HEK293 (cell line): ENCODE measurements around the gene CDK14.

Source experiments
- CTCF ChIA-PET: fragments of 350-600 bp; formaldehyde crosslinking; extraction: SDS; loops from one replicate; lab custom pipeline; 2021; ENCODE audit warnings: antibody characterized with exemption; lab: Yijun Ruan, JAX
- POLR2A ChIA-PET: fragments of 300-600 bp; formaldehyde crosslinking; extraction: SDS; loops from one replicate; lab custom pipeline; 2020; ENCODE audit warnings: antibody characterized with exemption, inconsistent platforms; lab: Yijun Ruan, JAX
- H3K27ac ChIP-seq: fragments of 200-500 bp; sonication (Bioruptor generic); 2 replicates; pipeline ENCODE4 v1.5.1; 2014; ENCODE audit warnings: low read depth, low read length, control low read depth, inconsistent platforms; ENCODE audit errors: extremely low read depth
- H3K36me3 ChIP-seq, 2 experiments: fragments of 200-500 bp in 1 of 2; sonication (Bioruptor generic) in 1 of 2; 1 replicate in 1 of 2; 2 replicates in 1 of 2; pipeline ENCODE4 v1.5.1; 2014 to 2017; ENCODE audit warnings: inconsistent platforms in 2 of 2, low read length in 2 of 2; ENCODE audit not compliant: control insufficient read depth in 2 of 2, insufficient read depth in 1 of 2
- H3K4me1 ChIP-seq: fragments of 200-500 bp; sonication (Bioruptor generic); 2 replicates; pipeline ENCODE4 v1.5.1; 2014; ENCODE audit warnings: mild to moderate bottlenecking, low read length, inconsistent platforms; ENCODE audit not compliant: control insufficient read depth, insufficient read depth
- H3K4me3 ChIP-seq: 2 replicates; pipeline ENCODE4 v1.5.1; 2011; ENCODE audit warnings: low read depth, mild to moderate bottlenecking, control low read depth, low read length, moderate library complexity
- H3K9me3 ChIP-seq: fragments of 200-500 bp; sonication (Bioruptor generic); 2 replicates; pipeline ENCODE4 v1.5.1; 2014; ENCODE audit warnings: low read depth, low read length, inconsistent platforms; ENCODE audit not compliant: control insufficient read depth, insufficient read depth
- SCRT2 ChIP-seq: fragments of 450-650 bp; formaldehyde crosslinking; IDR thresholded peaks from 2 replicates; pipeline ENCODE4 v1.5.1; 2016; ENCODE audit warnings: missing biosample characterization, missing genetic modification characterization
- ZBTB1 ChIP-seq: fragments of 450-650 bp; formaldehyde crosslinking; IDR thresholded peaks from 2 replicates; pipeline ENCODE4 v1.5.1; 2016; ENCODE audit warnings: missing biosample characterization, missing genetic modification characterization
- ZNF10 ChIP-seq: fragments of 450-650 bp; formaldehyde crosslinking; IDR thresholded peaks from 2 replicates; pipeline ENCODE4 v1.5.1; 2017; ENCODE audit warnings: missing biosample characterization, missing genetic modification characterization
- ZNF155 ChIP-seq: fragments of 450-650 bp; formaldehyde crosslinking; IDR thresholded peaks from 2 replicates; pipeline ENCODE4 v1.5.1; 2016; ENCODE audit warnings: missing biosample characterization, missing genetic modification characterization
- ZNF23 ChIP-seq: fragments of 450-650 bp; formaldehyde crosslinking; IDR thresholded peaks from 2 replicates; pipeline ENCODE4 v1.5.1; 2016; ENCODE audit warnings: missing biosample characterization, missing genetic modification characterization, borderline replicate concordance
- ZNF350 ChIP-seq: fragments of 450-650 bp; formaldehyde crosslinking; IDR thresholded peaks from 2 replicates; pipeline ENCODE4 v1.5.0; 2017; ENCODE audit warnings: missing biosample characterization, mild to moderate bottlenecking, missing genetic modification characterization
- ZNF501 ChIP-seq: fragments of 450-650 bp; formaldehyde crosslinking; IDR thresholded peaks from 2 replicates; pipeline ENCODE4 v1.5.1; 2016; ENCODE audit warnings: missing biosample characterization, missing genetic modification characterization
- ZNF548 ChIP-seq: fragments of 450-650 bp; formaldehyde crosslinking; IDR thresholded peaks from 2 replicates; pipeline ENCODE4 v1.5.1; 2016; ENCODE audit warnings: missing biosample characterization, missing genetic modification characterization
- ZNF626 ChIP-seq: fragments of 450-650 bp; sonication (Bioruptor Pico); formaldehyde crosslinking; IDR thresholded peaks from 2 replicates; pipeline ENCODE4 v1.5.1; 2018; ENCODE audit warnings: missing biosample characterization, missing genetic modification characterization, inconsistent platforms
- ZNF654 ChIP-seq: fragments of 450-650 bp; formaldehyde crosslinking; IDR thresholded peaks from 2 replicates; pipeline ENCODE4 v1.5.1; 2016; ENCODE audit warnings: low read depth, missing biosample characterization, missing genetic modification characterization
- ZSCAN16 ChIP-seq: fragments of 450-650 bp; formaldehyde crosslinking; IDR thresholded peaks from 2 replicates; pipeline ENCODE4 v1.5.1; 2016; ENCODE audit warnings: missing biosample characterization, missing genetic modification characterization
- TF ChIP-seq, protein P1 (sequence below): fragments of 450-650 bp; formaldehyde crosslinking; IDR thresholded peaks from 2 replicates; pipeline ENCODE4 v1.5.1; 2016; ENCODE audit warnings: missing biosample characterization, missing genetic modification characterization
- TF ChIP-seq, protein P2 (sequence below): fragments of 450-650 bp; formaldehyde crosslinking; IDR thresholded peaks from 2 replicates; pipeline ENCODE4 v1.5.1; 2016; ENCODE audit warnings: missing biosample characterization, missing genetic modification characterization, borderline replicate concordance
- TF ChIP-seq, protein P3 (sequence below): fragments of 450-650 bp; formaldehyde crosslinking; IDR thresholded peaks from 2 replicates; pipeline ENCODE4 v1.5.1; 2016; ENCODE audit warnings: missing biosample characterization, missing genetic modification characterization
- TF ChIP-seq, protein P4 (sequence below): sonication (generic); formaldehyde crosslinking; IDR thresholded peaks from 2 replicates; pipeline ENCODE4 v1.8.1; 2022; ENCODE audit warnings: mild to moderate bottlenecking, moderate library complexity, missing genetic modification reagents
- TF ChIP-seq, protein P5 (sequence below): fragments of 450-650 bp; formaldehyde crosslinking; IDR thresholded peaks from 2 replicates; pipeline ENCODE4 v1.5.1; 2017; ENCODE audit warnings: missing biosample characterization, missing genetic modification characterization
- TF ChIP-seq, protein P6 (sequence below): fragments of 450-650 bp; formaldehyde crosslinking; IDR thresholded peaks from 2 replicates; pipeline ENCODE4 v1.5.1; 2017; ENCODE audit warnings: missing biosample characterization, missing genetic modification characterization

Gene CDK14

DNA sequence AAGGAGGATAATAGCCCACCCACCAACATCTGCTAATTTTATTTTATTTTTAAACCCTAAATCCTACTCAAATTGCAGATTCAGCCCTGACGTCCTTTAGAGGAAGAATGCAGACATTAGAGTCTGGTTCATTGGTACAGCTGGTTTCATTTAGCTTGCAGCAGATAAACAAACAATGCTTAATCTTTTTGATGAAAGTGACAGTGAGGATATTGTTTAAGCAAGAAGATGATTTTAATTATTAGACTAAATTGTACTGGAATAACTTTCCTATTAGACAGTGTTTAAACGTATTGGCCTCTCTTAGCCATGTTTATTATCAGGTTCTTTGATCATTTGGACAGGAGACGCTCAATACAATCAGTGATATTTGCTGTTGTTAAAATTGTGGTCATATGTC, 164.8 kb downstream of the CDK14 start:
- Histone ChIP-seq H3K27ac (no peak overlapping the region), H3K9me3 (no peaks in the 10 kb centered on the region), H3K4me3 (no peak overlapping the region), H3K4me1 (peaks cover 14% of the 10 kb centered on the region), H3K36me3 (no peaks in the 10 kb centered on the region; a peak in 1 of 3 replicates)
- POLR2A ChIA-PET, result no interaction called here
- no peak for TF ChIP-seq ZNF548 (tag by site-specific recombination)
- no peak for TF ChIP-seq ZBTB1 (tag by site-specific recombination)
- no peak for TF ChIP-seq ZNF654 (tag by site-specific recombination)
- no peak for TF ChIP-seq ZSCAN16 (tag by site-specific recombination)
- CTCF ChIA-PET, result interaction anchor here (0.5 kb wide), 1 partner anchor 130 kb away, joined by 3 read pairs; no protein-coding TSS in a partner anchor

DNA sequence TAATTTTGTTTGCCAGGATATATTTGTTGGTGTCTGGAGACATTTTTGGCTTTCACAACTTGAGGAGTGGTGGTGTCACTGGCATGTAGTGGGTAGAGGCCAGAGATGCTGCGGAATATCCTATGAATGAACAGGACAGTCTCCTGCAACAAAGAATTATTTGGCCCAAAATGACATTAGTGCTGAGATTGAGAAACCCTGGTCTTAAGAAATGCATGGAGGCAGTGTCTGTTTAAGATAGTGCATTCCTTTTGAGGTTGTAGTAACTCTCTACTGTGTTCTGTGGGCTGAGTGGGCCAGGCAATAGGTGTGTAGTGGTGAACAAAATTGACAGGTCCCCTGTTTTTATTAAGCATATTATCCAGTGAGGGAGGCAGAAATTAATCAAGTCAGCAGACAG, 165.5 kb downstream of the CDK14 start:
- H3K4me3 ChIP-seq, result no peak overlapping the region
- no peaks in the 10 kb centered on the region for H3K9me3 ChIP-seq
- ChIA-PET POLR2A (no interaction called here), CTCF (no interaction called here)
- H3K36me3 ChIP-seq, result no peaks in the 10 kb centered on the region; a peak in 1 of 3 replicates
- no peak overlapping the region for H3K27ac ChIP-seq
- peaks cover 15% of the 10 kb centered on the region for H3K4me1 ChIP-seq
- TF ChIP-seq, protein P1, sequence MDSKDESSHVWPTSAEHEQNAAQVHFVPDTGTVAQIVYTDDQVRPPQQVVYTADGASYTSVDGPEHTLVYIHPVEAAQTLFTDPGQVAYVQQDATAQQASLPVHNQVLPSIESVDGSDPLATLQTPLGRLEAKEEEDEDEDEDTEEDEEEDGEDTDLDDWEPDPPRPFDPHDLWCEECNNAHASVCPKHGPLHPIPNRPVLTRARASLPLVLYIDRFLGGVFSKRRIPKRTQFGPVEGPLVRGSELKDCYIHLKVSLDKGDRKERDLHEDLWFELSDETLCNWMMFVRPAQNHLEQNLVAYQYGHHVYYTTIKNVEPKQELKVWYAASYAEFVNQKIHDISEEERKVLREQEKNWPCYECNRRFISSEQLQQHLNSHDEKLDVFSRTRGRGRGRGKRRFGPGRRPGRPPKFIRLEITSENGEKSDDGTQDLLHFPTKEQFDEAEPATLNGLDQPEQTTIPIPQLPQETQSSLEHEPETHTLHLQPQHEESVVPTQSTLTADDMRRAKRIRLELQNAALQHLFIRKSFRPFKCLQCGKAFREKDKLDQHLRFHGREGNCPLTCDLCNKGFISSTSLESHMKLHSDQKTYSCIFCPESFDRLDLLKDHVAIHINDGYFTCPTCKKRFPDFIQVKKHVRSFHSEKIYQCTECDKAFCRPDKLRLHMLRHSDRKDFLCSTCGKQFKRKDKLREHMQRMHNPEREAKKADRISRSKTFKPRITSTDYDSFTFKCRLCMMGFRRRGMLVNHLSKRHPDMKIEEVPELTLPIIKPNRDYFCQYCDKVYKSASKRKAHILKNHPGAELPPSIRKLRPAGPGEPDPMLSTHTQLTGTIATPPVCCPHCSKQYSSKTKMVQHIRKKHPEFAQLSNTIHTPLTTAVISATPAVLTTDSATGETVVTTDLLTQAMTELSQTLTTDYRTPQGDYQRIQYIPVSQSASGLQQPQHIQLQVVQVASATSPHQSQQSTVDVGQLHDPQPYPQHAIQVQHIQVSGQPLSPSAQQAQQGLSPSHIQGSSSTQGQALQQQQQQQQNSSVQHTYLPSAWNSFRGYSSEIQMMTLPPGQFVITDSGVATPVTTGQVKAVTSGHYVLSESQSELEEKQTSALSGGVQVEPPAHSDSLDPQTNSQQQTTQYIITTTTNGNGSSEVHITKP (tag by site-specific recombination), result no peak
- TF ChIP-seq, protein P2, sequence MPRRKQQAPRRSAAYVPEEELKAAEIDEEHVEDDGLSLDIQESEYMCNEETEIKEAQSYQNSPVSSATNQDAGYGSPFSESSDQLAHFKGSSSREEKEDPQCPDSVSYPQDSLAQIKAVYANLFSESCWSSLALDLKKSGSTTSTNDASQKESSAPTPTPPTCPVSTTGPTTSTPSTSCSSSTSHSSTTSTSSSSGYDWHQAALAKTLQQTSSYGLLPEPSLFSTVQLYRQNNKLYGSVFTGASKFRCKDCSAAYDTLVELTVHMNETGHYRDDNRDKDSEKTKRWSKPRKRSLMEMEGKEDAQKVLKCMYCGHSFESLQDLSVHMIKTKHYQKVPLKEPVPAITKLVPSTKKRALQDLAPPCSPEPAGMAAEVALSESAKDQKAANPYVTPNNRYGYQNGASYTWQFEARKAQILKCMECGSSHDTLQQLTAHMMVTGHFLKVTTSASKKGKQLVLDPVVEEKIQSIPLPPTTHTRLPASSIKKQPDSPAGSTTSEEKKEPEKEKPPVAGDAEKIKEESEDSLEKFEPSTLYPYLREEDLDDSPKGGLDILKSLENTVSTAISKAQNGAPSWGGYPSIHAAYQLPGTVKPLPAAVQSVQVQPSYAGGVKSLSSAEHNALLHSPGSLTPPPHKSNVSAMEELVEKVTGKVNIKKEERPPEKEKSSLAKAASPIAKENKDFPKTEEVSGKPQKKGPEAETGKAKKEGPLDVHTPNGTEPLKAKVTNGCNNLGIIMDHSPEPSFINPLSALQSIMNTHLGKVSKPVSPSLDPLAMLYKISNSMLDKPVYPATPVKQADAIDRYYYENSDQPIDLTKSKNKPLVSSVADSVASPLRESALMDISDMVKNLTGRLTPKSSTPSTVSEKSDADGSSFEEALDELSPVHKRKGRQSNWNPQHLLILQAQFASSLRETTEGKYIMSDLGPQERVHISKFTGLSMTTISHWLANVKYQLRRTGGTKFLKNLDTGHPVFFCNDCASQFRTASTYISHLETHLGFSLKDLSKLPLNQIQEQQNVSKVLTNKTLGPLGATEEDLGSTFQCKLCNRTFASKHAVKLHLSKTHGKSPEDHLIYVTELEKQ (tag by site-specific recombination), result no peak

DNA sequence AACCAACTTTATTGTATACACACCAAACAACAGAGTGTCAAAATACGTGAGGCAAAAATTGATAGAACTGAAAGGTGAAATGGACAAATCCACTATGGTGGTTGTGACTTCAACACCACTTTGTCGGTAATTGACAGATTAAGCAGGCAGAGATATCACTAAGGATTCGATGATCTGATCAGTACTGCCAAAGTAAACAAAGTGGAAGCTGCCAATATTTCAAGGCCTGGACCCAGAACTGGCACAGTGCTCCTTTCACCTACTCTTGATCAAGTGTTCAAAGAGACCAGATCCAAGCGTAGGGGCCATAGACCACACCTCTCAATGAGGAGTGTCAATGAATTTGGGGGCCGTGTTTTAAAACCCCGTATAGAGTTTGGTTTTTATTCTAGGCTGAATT, 167.0 kb downstream of the CDK14 start:
- Histone ChIP-seq H3K4me1 (peaks cover 18% of the 10 kb centered on the region), H3K4me3 (no peak overlapping the region), H3K36me3 (no peaks in the 10 kb centered on the region; a peak in 1 of 3 replicates), H3K9me3 (no peaks in the 10 kb centered on the region), H3K27ac (no peak overlapping the region)
- CTCF ChIA-PET, result interaction anchor here (0.6 kb wide), 1 partner anchor 301 kb away, joined by 3 read pairs; no protein-coding TSS in a partner anchor
- POLR2A ChIA-PET, result no interaction called here
- no peak for TF ChIP-seq ZNF350 (tag by site-specific recombination)
- TF ChIP-seq ZNF23 (tag by site-specific recombination), result no peak
- TF ChIP-seq, protein P3, sequence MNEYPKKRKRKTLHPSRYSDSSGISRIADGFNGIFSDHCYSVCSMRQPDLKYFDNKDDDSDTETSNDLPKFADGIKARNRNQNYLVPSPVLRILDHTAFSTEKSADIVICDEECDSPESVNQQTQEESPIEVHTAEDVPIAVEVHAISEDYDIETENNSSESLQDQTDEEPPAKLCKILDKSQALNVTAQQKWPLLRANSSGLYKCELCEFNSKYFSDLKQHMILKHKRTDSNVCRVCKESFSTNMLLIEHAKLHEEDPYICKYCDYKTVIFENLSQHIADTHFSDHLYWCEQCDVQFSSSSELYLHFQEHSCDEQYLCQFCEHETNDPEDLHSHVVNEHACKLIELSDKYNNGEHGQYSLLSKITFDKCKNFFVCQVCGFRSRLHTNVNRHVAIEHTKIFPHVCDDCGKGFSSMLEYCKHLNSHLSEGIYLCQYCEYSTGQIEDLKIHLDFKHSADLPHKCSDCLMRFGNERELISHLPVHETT (tag by site-specific recombination), result no peak
- TF ChIP-seq, protein P4, sequence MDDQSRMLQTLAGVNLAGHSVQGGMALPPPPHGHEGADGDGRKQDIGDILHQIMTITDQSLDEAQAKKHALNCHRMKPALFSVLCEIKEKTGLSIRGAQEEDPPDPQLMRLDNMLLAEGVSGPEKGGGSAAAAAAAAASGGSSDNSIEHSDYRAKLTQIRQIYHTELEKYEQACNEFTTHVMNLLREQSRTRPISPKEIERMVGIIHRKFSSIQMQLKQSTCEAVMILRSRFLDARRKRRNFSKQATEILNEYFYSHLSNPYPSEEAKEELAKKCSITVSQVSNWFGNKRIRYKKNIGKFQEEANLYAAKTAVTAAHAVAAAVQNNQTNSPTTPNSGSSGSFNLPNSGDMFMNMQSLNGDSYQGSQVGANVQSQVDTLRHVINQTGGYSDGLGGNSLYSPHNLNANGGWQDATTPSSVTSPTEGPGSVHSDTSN, result no peak
- TF ChIP-seq ZNF626 (tag by site-specific recombination), result no peak
- TF ChIP-seq, protein P5, sequence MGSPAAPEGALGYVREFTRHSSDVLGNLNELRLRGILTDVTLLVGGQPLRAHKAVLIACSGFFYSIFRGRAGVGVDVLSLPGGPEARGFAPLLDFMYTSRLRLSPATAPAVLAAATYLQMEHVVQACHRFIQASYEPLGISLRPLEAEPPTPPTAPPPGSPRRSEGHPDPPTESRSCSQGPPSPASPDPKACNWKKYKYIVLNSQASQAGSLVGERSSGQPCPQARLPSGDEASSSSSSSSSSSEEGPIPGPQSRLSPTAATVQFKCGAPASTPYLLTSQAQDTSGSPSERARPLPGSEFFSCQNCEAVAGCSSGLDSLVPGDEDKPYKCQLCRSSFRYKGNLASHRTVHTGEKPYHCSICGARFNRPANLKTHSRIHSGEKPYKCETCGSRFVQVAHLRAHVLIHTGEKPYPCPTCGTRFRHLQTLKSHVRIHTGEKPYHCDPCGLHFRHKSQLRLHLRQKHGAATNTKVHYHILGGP (tag by site-specific recombination), result no peak
- TF ChIP-seq ZNF10, result no peak
- TF ChIP-seq SCRT2 (tag by site-specific recombination), result no peak
- no peak for TF ChIP-seq ZNF155
- TF ChIP-seq, protein P6, sequence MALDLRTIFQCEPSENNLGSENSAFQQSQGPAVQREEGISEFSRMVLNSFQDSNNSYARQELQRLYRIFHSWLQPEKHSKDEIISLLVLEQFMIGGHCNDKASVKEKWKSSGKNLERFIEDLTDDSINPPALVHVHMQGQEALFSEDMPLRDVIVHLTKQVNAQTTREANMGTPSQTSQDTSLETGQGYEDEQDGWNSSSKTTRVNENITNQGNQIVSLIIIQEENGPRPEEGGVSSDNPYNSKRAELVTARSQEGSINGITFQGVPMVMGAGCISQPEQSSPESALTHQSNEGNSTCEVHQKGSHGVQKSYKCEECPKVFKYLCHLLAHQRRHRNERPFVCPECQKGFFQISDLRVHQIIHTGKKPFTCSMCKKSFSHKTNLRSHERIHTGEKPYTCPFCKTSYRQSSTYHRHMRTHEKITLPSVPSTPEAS (tag by site-specific recombination), result no peak
- no peak for TF ChIP-seq ZNF501
